ENCODE results near the gene SH3BP2. TPM values are rescaled to one million over a fixed set of nuclear protein-coding genes. Genes with fewer than 3 reads are reported as not detected.
A peak's percentile ranks its signal among the peaks of the same experiment; 100 is the strongest.

Gene SH3BP2
- total and polyA plus RNA-seq, 10 donors, result 42.0 to 295 (median 237) TPM

DNA sequence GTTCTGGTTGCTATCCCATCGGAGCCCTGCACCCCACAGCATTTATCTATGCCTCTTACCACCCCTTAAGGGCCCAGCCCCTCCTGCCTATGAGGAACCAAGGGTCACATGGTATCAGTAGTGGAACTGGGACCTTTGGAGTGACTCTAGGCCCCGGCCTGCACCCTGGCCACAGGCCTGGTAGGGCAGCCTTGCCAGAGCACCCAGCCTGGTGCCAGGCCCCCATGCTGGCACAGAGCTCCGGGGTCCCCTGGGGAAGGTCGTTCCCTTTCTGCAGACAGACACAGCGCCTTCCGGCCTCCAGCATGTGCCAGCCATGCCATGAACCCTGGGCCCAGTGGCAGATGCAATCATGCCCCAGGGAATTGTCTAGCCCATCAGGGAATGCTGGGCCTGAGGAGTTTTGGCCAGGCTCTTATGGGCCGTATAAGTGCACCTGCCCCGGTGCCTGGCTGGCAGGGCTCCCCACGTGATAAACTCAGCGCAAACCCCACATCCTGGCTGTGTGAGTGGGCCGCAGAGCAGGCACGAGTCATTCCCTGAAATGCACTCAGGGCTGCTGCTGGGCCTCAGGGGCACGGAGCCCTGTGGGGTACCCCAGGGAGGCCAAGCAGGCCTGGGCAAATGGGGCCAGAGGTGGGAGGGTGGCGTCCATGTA is 30.9 kb downstream of the SH3BP2 start:
- Histone ChIP-seq H3K36me3 (peaks cover 0 to 100% (median 80%) of the 10 kb centered on the region in 6 donors), H3K9me3 (no peaks in the 10 kb centered on the region), H3K4me3 (no peak overlapping the region), H3K27me3 (replicated peaks in 1 of 7) (no peaks in the 10 kb centered on the region), H3K27ac (peak overlapping the region in 5 of 8 donors; percentile 22 to 54 (median 44)), H3K4me1 (peaks cover 13 to 93% (median 55%) of the 10 kb centered on the region in 6 donors)
- TF ChIP-seq POLR2A (IDR thresholded peaks at IDR 0.05) (no peak), POLR2AphosphoS5 (IDR thresholded peaks at IDR 0.05) (peak in 2 of 3 donors; percentile 8 to 47)
- whole genome bisulfite sequencing, 5 donors, result 60 to 84% (median 79%) methylated on average over 1 to 14 of the region's 14 CpGs
- intact Hi-C loops (cut with DNase I; ENCODE audit: low total_unique reads), result no loop called here
- DNase-seq, result peak; percentile 73

DNA sequence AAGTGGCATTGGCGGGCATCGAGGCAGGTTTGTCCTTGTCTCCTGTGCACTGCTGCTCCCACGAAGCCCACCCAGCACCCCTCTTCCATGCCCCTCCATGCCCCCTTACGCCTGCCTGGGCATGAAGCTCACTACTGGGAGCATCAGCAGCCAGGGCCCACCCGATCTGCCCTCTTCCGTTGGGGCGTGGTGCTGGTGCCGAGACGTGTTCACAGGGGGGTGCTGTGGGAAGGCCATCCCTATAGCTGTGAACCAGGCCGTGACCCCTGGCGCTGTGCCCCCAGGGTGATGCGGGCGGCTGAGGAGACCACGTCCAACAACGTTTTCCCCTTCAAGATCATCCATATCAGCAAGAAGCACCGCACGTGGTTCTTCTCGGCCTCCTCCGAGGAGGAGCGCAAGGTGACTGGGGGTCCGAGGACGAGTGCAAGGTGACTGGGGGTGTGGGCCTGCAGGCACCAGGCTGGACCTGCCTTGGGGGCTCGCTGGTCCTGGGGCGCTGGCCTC is 31.5 kb downstream of the SH3BP2 start:
- TF ChIP-seq, protein P1, sequence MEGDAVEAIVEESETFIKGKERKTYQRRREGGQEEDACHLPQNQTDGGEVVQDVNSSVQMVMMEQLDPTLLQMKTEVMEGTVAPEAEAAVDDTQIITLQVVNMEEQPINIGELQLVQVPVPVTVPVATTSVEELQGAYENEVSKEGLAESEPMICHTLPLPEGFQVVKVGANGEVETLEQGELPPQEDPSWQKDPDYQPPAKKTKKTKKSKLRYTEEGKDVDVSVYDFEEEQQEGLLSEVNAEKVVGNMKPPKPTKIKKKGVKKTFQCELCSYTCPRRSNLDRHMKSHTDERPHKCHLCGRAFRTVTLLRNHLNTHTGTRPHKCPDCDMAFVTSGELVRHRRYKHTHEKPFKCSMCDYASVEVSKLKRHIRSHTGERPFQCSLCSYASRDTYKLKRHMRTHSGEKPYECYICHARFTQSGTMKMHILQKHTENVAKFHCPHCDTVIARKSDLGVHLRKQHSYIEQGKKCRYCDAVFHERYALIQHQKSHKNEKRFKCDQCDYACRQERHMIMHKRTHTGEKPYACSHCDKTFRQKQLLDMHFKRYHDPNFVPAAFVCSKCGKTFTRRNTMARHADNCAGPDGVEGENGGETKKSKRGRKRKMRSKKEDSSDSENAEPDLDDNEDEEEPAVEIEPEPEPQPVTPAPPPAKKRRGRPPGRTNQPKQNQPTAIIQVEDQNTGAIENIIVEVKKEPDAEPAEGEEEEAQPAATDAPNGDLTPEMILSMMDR (IDR thresholded peaks at IDR 0.05 in 8 of 11, conservative IDR thresholded peaks at IDR 0.05 in 3 of 11), result no peak
- TF ChIP-seq POLR2A (IDR thresholded peaks at IDR 0.05), result no peak
- TF ChIP-seq POLR2AphosphoS5 (IDR thresholded peaks at IDR 0.05), result peak in 1 of 3 donors; percentile 14
- H3K36me3 ChIP-seq, result peaks cover 0 to 100% (median 84%) of the 10 kb centered on the region in 6 donors
- peak overlapping the region in 5 of 8 donors; percentile 22 to 54 (median 44) for H3K27ac ChIP-seq
- 80 to 86% (median 84%) methylated on average over 20 to 24 of the region's 24 CpGs for WGBS, 5 donors
- H3K9me3 ChIP-seq, result no peaks in the 10 kb centered on the region
- no peaks in the 10 kb centered on the region for H3K27me3 ChIP-seq (replicated peaks in 1 of 7)
- intact Hi-C loops (cut with DNase I; ENCODE audit: low total_unique reads), result no loop called here
- DNase-seq, result peak; percentile 78
- peaks cover 7 to 91% (median 50%) of the 10 kb centered on the region in 6 donors for H3K4me1 ChIP-seq
- no peak overlapping the region for H3K4me3 ChIP-seq

DNA sequence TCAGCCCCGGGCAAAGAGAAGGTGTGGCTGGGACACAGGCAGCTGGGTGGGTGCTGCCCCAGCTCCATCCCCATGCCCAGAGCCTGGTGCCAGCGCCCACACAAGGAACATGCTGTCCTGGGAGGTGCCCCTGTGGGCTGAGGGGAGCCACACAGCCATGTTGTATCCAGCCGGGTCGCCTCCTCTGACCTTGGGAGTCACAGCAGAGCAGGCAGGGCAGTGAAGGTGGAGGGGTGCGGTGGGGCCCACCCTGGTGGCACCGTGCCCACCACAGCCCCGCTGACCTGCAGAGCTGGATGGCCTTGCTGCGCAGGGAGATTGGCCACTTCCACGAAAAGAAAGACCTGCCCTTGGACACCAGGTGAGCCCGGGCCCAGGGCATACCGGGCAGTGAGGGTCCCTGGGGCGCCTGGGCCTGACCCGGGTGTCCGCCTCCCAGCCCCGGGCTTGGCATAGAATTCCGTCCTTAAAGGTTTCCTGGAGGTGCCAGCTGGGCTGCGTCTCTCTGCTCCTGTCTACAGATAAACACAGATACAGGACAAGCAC is 32.0 kb downstream of the SH3BP2 start:
- peaks cover 0 to 100% (median 90%) of the 10 kb centered on the region in 6 donors for H3K36me3 ChIP-seq
- 80 to 91% (median 87%) methylated on average over 3 to 17 of the region's 17 CpGs for WGBS, 5 donors
- intact Hi-C loops (cut with DNase I; ENCODE audit: low total_unique reads), result no loop called here

DNA sequence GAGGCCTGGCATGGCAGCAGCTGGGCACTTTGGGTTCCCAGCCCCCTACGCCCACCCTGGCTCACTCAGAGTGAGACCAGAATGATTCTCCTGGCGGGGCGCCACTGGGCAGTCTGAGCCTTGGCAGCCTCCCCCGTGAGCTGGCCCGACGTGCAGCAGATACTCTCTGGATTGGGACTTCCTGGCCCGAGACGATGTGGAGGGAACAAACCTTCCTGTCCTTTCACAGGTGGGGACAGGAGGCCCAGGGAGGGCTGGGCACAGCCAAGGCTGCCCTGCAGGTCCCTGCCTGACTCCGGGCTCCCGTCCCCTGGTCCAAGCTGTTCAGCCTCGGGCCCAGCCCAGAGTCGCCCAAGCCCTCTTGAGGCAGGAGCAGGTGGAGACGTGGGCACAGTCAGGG is 32.9 kb downstream of the SH3BP2 start:
- peak overlapping the region in 2 of 8 donors; percentile 21 to 53 for H3K27ac ChIP-seq
- DNase-seq, result no peak
- 76 to 95% (median 89%) methylated on average over 6 to 13 of the region's 13 CpGs for WGBS, 5 donors
- no peaks in the 10 kb centered on the region for H3K9me3 ChIP-seq
- intact Hi-C loops (cut with DNase I; ENCODE audit: low total_unique reads), result no loop called here
- peaks cover 2 to 91% (median 44%) of the 10 kb centered on the region in 6 donors for H3K4me1 ChIP-seq
- no peaks in the 10 kb centered on the region for H3K27me3 ChIP-seq (replicated peaks in 1 of 7)
- no peak overlapping the region for H3K4me3 ChIP-seq
- peaks cover 0 to 100% (median 91%) of the 10 kb centered on the region in 6 donors for H3K36me3 ChIP-seq
- TF ChIP-seq POLR2A (IDR thresholded peaks at IDR 0.05) (no peak), POLR2AphosphoS5 (IDR thresholded peaks at IDR 0.05) (peak in 1 of 3 donors; percentile 65)
- TF ChIP-seq, protein P1 (IDR thresholded peaks at IDR 0.05 in 8 of 11, conservative IDR thresholded peaks at IDR 0.05 in 3 of 11), result no peak

More for the DNA sequence above, 32.0 kb downstream of the SH3BP2 start:
- Histone ChIP-seq H3K4me3 (no peak overlapping the region), H3K27ac (peak overlapping the region in 5 of 8 donors; percentile 7 to 54 (median 30)), H3K27me3 (replicated peaks in 1 of 7) (no peaks in the 10 kb centered on the region), H3K4me1 (peaks cover 2 to 91% (median 45%) of the 10 kb centered on the region in 6 donors), H3K9me3 (no peaks in the 10 kb centered on the region)
- DNase-seq, result peak; percentile 80
- TF ChIP-seq POLR2A (IDR thresholded peaks at IDR 0.05) (no peak), POLR2AphosphoS5 (IDR thresholded peaks at IDR 0.05) (peak in 2 of 3 donors; percentile 37 to 73)
- TF ChIP-seq, protein P1 (IDR thresholded peaks at IDR 0.05 in 8 of 11, conservative IDR thresholded peaks at IDR 0.05 in 3 of 11), result no peak
